Neural progenitor cell (in vitro differentiated cells): ENCODE results near the gene TM9SF4. TPM values are rescaled to one million over a fixed set of nuclear protein-coding genes. Genes with fewer than 3 reads are reported as not detected.
A peak's percentile ranks its signal among the peaks of the same experiment; 100 is the strongest.

Source experiments
- DNase-seq: peaks from one replicate; pipeline ENCODE4 v3.0.0-alpha.2; 2016; ENCODE audit warnings: low spot score
- H2AFZ ChIP-seq: fragments of 200-600 bp; sonication (generic); replicated peaks from 2 replicates; pipeline ENCODE4 v1.6.1; 2016; ENCODE audit warnings: antibody characterized with exemption
- H3F3A ChIP-seq: fragments of 200-600 bp; sonication (generic); 2 replicates; pipeline ENCODE4 v1.6.1; 2016; ENCODE audit warnings: antibody characterized with exemption, low read depth
- H3K27ac ChIP-seq: fragments of 200-600 bp; sonication (generic); 2 replicates; pipeline ENCODE4 v1.5.1; 2016; ENCODE audit warnings: mild to moderate bottlenecking
- H3K27me3 ChIP-seq: fragments of 200-600 bp; sonication (generic); 2 replicates; pipeline ENCODE4 v1.6.1; 2016; ENCODE audit warnings: mild to moderate bottlenecking, moderate library complexity
- H3K36me3 ChIP-seq: fragments of 200-600 bp; sonication (generic); 2 replicates; pipeline ENCODE4 v1.5.1; 2016
- H3K4me1 ChIP-seq: fragments of 200-600 bp; sonication (generic); 2 replicates; pipeline ENCODE4 v1.6.1; 2016; ENCODE audit warnings: mixed run types
- H3K4me2 ChIP-seq: fragments of 200-600 bp; sonication (generic); 2 replicates; pipeline ENCODE4 v1.6.1; 2016
- H3K4me3 ChIP-seq: fragments of 200-600 bp; sonication (generic); 2 replicates; pipeline ENCODE4 v1.5.1; 2016
- H3K79me2 ChIP-seq: fragments of 200-600 bp; sonication (generic); 2 replicates; pipeline ENCODE4 v1.6.1; 2016; ENCODE audit warnings: low read depth
- H3K9ac ChIP-seq: fragments of 200-600 bp; sonication (generic); 2 replicates; pipeline ENCODE4 v1.6.1; 2016
- H3K9me3 ChIP-seq: fragments of 200-600 bp; sonication (generic); 2 replicates; pipeline ENCODE4 v1.5.1; 2016; ENCODE audit warnings: low read depth
- H4K20me1 ChIP-seq: fragments of 200-600 bp; sonication (generic); 2 replicates; pipeline ENCODE4 v1.6.1; 2016; ENCODE audit warnings: low read depth
- H3K27ac Mint-ChIP-seq: 3 replicates; pipeline ENCODE4 v1.8.0; 2021; ENCODE audit warnings: mixed read lengths
- H3K27me3 Mint-ChIP-seq: 2 replicates; pipeline ENCODE4 v1.8.0; 2022; ENCODE audit warnings: low read depth, mild to moderate bottlenecking, inconsistent platforms, moderate library complexity, mixed read lengths; ENCODE audit not compliant: insufficient read depth
- H3K36me3 Mint-ChIP-seq: 3 replicates; pipeline ENCODE4 v1.8.0; 2021; ENCODE audit warnings: mixed read lengths
- H3K4me1 Mint-ChIP-seq: 3 replicates; pipeline ENCODE4 v1.8.0; 2021; ENCODE audit warnings: mixed read lengths
- H3K4me3 Mint-ChIP-seq: 3 replicates; pipeline ENCODE4 v1.8.0; 2021; ENCODE audit warnings: mild to moderate bottlenecking, moderate library complexity, mixed read lengths
- H3K9me3 Mint-ChIP-seq: 3 replicates; pipeline ENCODE4 v1.8.0; 2020; ENCODE audit warnings: mixed read lengths
- CTCF ChIP-seq: fragments of 200-600 bp; sonication (generic); IDR thresholded peaks from 2 replicates; pipeline ENCODE4 v1.5.1; 2017; ENCODE audit warnings: antibody characterized with exemption, mild to moderate bottlenecking
- EZH2 ChIP-seq: fragments of 200-600 bp; sonication (generic); IDR thresholded peaks from 2 replicates; pipeline ENCODE4 v1.6.1; 2017; ENCODE audit warnings: antibody characterized with exemption, mild to moderate bottlenecking, moderate library complexity
- EZH2phosphoT487 ChIP-seq: fragments of 200-600 bp; sonication (generic); IDR thresholded peaks from 2 replicates; pipeline ENCODE4 v1.6.1; 2017; ENCODE audit warnings: antibody characterized with exemption
- total RNA-seq: library from RNA; depleted of rRNA; stranded (reverse); fragments of >200 nt; gene quantifications from 2 replicates; pipeline ENCODE4 v1.2.3, GENCODE V29; 2015; ENCODE audit warnings: low replicate concordance

Gene TM9SF4
- total RNA-seq, 1 donor from 2014 or later: 27.9 TPM

GRCh38 chr20:32208499-32209154, 99.1 kb downstream of the TM9SF4 start:
- no peak overlapping the region for H2AFZ ChIP-seq
- H3K36me3 Mint-ChIP-seq: peaks cover 4% of the 10 kb centered on the region
- peaks cover 27% of the 10 kb centered on the region for H3F3A ChIP-seq
- peaks cover 7% of the 10 kb centered on the region for H3K27me3 Mint-ChIP-seq
- H3K4me2 ChIP-seq: peak overlapping the region; percentile 92
- peak overlapping the region; percentile 91 for H3K4me3 Mint-ChIP-seq
- H3K4me1 Mint-ChIP-seq: peaks cover 50% of the 10 kb centered on the region
- DNase-seq: no peak
- H3K79me2 ChIP-seq: peaks cover 53% of the 10 kb centered on the region
- TF ChIP-seq EZH2: no peak
- TF ChIP-seq EZH2phosphoT487: no peak
- TF ChIP-seq CTCF: no peak
- peak overlapping the region; percentile 91 for H3K9ac ChIP-seq
- H4K20me1 ChIP-seq: peaks cover 35% of the 10 kb centered on the region
- peak overlapping the region; percentile 92 for H3K27ac Mint-ChIP-seq
- H3K36me3 ChIP-seq: no peaks in the 10 kb centered on the region
- no peak overlapping the region for H3K27ac ChIP-seq
- no peaks in the 10 kb centered on the region for H3K9me3 ChIP-seq
- H3K27me3 ChIP-seq: no peaks in the 10 kb centered on the region
- no peaks in the 10 kb centered on the region for H3K9me3 Mint-ChIP-seq
- peaks cover 24% of the 10 kb centered on the region for H3K4me1 ChIP-seq
- H3K4me3 ChIP-seq: peak overlapping the region; percentile 95

GRCh38 chr20:32209850-32210605, 100.5 kb downstream of the TM9SF4 start:
- Histone ChIP-seq H4K20me1 (peaks cover 21% of the 10 kb centered on the region), H3K4me2 (no peak overlapping the region), H3F3A (peaks cover 26% of the 10 kb centered on the region), H3K79me2 (peaks cover 39% of the 10 kb centered on the region), H3K27ac (no peak overlapping the region), H2AFZ (no peak overlapping the region), H3K36me3 (no peaks in the 10 kb centered on the region), H3K9ac (no peak overlapping the region), H3K27me3 (no peaks in the 10 kb centered on the region), H3K4me3 (no peak overlapping the region), H3K4me1 (peaks cover 10% of the 10 kb centered on the region), H3K9me3 (no peaks in the 10 kb centered on the region)
- peaks cover 4% of the 10 kb centered on the region for H3K36me3 Mint-ChIP-seq
- H3K4me1 Mint-ChIP-seq: peaks cover 38% of the 10 kb centered on the region
- H3K27ac Mint-ChIP-seq: no peak overlapping the region
- no peak for DNase-seq
- peaks cover 7% of the 10 kb centered on the region for H3K27me3 Mint-ChIP-seq
- no peak for TF ChIP-seq CTCF
- TF ChIP-seq EZH2phosphoT487: no peak
- no peak for TF ChIP-seq EZH2
- no peaks in the 10 kb centered on the region for H3K9me3 Mint-ChIP-seq
- H3K4me3 Mint-ChIP-seq: peak overlapping the region; percentile 49

GRCh38 chr20:32213870-32214269, 104.4 kb downstream of the TM9SF4 start:
- H3K9me3 ChIP-seq: no peaks in the 10 kb centered on the region
- peaks cover 12% of the 10 kb centered on the region for H3K4me1 Mint-ChIP-seq
- H4K20me1 ChIP-seq: no peaks in the 10 kb centered on the region
- peaks cover 3% of the 10 kb centered on the region for H3K27me3 Mint-ChIP-seq
- TF ChIP-seq EZH2phosphoT487: no peak
- no peak for TF ChIP-seq EZH2
- TF ChIP-seq CTCF: no peak
- H3F3A ChIP-seq: peaks cover under 1% of the 10 kb centered on the region
- H3K9me3 Mint-ChIP-seq: no peaks in the 10 kb centered on the region
- H3K27ac Mint-ChIP-seq: no peak overlapping the region
- H3K4me3 ChIP-seq: no peak overlapping the region
- H3K27ac ChIP-seq: no peak overlapping the region
- H3K4me2 ChIP-seq: no peak overlapping the region
- no peaks in the 10 kb centered on the region for H3K36me3 ChIP-seq
- peaks cover 21% of the 10 kb centered on the region for H3K36me3 Mint-ChIP-seq
- H3K4me1 ChIP-seq: no peaks in the 10 kb centered on the region
- H3K9ac ChIP-seq: no peak overlapping the region
- H3K79me2 ChIP-seq: peaks cover 2% of the 10 kb centered on the region
- no peak for DNase-seq
- H3K4me3 Mint-ChIP-seq: peak overlapping the region; percentile 31
- H2AFZ ChIP-seq: no peak overlapping the region
- H3K27me3 ChIP-seq: no peaks in the 10 kb centered on the region
